ENCODE results near the gene CAPN12.

Gene CAPN12

DNA sequence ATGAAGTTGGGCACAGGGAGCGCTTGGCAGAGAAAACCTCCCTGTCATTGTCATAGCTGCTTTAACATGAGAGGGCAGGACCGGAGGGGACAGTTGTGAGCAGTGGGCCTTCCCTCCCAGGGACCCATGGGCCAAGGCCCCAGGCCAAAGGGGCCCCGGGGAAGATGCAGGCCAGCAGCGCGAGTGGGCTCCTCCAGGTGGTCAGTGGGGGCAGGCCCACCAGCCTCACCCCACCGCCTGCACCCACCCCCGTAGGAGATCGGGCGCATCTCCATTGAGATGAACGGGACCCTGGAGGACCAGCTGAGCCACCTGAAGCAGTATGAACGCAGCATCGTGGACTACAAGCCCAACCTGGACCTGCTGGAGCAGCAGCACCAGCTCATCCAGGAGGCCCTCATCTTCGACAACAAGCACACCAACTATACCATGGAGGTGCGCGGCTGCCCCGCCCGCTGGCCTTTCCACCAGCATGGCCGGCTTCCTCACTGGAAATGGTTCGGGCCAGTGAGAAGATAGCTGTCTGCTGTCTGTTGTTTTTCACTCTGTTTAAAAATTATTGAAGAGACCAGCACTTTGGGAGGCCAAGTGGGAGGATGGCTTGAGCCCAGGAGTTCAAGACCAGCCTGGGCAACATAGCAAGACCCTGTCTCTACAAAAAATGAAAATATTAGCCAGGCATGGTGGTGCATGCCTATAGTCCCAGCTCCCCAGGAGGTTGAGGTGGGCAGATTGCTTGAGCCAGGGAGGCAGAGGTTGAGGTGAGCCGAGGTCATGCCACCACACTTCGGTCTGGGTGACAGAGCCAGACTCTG is 18.6 kb downstream of the CAPN12 start:
- no peak for DNase-seq (ENCODE audit: low read depth in 2 of 2)

DNA sequence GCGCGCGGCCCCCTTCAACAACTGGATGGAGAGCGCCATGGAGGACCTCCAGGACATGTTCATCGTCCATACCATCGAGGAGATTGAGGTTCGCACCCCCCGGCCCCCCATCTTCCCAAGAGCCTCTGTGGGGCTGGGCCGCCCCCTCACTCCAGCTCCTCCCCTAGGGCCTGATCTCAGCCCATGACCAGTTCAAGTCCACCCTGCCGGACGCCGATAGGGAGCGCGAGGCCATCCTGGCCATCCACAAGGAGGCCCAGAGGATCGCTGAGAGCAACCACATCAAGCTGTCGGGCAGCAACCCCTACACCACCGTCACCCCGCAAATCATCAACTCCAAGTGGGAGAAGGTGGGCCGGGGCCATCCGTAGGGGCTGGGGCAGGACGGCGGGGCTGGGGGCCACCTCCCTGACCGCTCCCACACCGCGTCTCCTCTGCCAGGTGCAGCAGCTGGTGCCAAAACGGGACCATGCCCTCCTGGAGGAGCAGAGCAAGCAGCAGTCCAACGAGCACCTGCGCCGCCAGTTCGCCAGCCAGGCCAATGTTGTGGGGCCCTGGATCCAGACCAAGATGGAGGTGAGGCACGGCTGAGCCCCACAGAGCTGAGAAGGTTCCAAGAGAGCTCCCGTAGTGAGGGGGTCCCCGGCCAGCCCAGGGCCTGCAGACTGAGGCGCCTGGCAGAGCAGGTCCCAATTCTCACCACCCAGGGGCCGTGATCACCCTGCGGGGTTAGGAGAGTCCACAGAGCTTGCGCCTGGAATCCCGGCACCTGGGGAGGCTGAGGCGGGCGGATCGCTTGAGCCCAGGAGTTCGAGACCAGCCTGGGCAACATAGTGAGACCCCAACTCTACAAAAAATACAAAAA is 20.1 kb downstream of the CAPN12 start:
- no peak for DNase-seq (ENCODE audit: low read depth in 2 of 2)

DNA sequence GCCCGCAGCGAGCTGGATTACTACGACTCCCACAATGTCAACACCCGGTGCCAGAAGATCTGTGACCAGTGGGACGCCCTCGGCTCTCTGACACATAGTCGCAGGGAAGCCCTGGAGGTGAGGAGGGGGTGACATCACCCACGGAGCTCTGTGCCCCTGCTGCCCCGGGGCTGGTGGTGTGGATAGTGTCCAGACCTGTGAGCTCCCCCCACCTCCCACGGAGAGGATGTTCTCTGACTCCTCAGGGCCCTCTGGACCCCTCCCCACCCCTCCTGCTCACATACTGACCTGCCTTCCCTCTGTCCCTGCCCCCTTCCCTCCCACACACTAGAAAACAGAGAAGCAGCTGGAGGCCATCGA is 20.7 kb downstream of the CAPN12 start:
- DNase-seq (ENCODE audit: low read depth in 2 of 2) = no peak

DNA sequence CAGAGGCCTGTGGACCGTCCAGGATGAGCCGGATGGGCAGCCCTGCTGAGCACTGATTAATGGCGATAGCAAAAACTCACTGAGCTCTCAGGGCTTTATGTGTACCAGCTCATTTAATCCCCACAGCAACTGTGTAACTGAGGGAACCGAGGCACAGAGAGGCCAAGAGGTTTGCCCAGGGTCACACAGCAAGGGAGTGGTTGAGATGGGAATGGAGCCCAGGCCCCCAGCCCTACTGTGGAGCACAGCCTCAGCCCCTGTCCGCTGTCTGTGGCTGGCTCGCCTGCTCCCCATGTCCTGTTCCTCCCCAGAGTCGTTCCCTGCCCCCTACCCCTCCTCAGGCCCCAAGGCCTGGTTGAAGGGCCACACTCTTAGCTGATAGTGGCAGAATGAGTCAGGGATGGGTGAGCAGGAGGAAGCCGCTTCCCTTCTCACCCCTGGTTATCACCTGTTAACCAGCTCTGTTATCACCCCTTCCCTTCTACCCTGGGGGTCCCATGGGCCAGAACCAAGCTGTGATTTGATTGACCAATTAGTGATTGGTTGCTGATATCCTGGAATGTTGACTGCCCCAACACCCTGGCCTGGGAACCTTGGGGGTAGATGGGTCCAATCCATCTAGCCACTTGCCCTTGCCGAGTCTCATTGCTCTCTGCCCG is 21.2 kb downstream of the CAPN12 start:
- DNase-seq (ENCODE audit: low read depth in 2 of 2) = no peak

DNA sequence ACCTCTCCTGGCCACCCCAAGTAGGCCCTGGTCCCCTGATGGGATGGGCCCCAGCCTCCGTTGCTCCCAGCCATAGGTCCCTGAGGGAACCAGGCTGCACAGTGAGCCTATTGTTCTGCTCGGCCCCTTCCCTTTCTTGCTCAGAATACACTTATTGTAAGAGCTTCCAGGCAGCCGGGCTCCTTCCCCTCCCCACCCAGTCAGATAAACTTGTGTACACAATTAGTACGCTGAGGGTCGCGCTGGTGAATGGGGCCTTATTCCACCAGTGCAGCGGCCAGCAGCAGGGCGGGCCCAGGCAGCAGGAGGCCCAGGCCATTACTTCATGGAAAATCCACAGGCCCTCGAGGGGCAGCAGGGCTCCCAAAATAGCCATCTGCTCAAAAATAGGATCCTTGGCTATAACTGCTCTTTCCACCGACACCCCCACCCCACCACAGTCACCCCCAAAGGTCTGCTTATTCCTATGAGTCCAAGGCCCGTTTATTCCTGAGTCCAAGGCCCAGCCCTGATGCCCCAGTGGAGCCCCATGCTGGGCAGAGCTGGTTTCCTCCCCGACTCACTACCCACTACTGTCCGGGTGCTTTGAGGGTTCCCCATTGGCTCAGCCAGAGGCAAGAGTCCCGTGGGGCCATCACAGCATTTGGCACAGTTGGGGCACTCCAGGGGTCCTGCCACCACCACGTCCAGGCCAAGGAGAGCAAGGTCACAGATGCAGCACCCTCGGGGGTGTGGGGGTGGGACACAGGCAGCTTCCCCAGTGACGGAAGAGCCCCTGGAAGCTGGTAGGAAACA is 22.1 kb downstream of the CAPN12 start:
- DNase-seq (ENCODE audit: low read depth in 2 of 2) = no peak

DNA sequence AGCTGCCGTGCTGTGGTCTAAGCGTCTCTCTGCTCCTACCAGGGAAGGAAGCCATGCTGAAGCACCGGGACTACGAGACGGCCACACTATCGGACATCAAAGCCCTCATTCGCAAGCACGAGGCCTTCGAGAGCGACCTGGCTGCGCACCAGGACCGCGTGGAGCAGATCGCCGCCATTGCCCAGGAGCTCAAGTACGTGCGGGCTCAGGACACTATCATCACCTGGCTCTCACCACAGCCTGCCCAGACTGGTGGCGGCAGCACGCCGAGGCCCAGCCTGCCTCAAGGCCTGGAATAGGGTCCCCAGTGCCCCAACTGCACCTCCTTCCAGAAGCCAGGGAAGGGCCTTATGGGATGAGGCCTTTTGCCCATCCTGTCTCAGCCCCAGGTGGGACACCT is 22.8 kb downstream of the CAPN12 start:
- DNase-seq (ENCODE audit: low read depth in 2 of 2) = no peak

DNA sequence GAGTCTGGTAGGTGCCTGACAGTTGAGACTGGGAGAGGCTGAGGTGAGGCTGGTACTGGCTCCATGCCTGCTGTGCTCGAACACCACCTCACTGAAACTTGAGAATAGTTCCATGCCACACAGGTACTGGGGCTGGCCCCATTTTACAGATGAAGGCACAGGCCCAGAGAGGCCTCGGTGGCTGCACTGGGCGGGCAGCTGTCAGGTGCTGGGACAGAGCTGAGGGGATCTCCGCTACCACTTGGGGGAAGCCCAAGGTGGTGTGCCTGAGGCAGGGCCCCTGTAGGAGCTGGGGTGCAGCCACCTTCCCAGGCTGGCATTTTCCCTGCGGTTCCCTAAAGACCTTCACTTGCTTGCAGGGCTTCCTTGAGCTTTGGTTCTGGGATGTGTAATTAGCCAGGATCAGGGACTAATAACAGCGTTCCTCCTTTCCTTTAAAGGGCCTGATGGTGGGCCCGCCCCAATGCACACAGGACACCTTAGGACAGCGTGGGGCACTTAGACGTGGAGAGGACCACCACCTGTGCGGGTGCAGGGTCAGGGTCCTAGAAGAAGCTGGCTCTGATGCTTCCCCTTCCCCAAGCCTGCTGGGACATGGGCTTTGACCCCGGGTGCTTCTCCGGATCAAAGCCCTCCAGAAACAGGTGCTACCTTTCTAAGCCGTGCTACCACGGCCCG is 23.6 kb downstream of the CAPN12 start:
- no peak for DNase-seq (ENCODE audit: low read depth in 2 of 2)

DNA sequence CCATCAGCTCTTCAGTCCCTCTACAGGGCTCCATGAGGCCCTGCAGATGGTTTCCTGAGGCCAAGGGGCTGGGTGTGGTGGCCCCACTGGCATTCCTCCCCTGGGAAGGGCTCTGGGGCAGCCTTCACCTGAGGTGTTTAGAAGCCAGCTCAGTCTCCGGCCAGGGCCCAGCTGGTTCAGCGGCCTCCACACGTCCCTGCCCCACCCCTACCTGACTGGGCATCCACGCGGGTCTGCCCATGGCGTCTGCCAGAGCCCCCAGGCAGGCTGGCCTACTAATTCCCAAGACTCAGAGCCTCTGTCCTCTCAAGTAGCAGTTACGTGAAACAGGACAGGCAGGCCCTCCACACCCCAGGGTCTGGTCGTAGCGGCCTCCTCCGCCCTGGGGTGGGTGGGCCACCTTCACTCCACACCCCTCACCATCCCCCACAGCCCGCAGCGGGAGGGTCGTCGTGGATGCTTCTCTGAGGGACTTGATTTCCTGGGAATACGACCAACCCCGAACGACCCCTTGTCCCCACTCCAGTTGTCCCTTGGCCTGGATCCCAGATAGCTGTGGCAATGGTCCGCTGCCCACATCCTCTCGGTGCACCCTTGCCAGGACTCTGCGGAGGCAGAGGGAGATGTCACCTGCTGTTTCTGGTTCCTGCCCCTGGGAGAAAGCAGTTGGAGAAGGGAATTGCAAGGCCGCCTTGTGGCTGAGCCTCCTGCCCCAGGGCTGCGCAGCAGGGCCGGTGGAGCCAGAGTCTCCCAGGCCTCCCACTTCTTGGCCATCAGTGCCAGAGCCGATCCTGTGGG is 24.3 kb downstream of the CAPN12 start:
- no peak for DNase-seq (ENCODE audit: low read depth in 2 of 2)

DNA sequence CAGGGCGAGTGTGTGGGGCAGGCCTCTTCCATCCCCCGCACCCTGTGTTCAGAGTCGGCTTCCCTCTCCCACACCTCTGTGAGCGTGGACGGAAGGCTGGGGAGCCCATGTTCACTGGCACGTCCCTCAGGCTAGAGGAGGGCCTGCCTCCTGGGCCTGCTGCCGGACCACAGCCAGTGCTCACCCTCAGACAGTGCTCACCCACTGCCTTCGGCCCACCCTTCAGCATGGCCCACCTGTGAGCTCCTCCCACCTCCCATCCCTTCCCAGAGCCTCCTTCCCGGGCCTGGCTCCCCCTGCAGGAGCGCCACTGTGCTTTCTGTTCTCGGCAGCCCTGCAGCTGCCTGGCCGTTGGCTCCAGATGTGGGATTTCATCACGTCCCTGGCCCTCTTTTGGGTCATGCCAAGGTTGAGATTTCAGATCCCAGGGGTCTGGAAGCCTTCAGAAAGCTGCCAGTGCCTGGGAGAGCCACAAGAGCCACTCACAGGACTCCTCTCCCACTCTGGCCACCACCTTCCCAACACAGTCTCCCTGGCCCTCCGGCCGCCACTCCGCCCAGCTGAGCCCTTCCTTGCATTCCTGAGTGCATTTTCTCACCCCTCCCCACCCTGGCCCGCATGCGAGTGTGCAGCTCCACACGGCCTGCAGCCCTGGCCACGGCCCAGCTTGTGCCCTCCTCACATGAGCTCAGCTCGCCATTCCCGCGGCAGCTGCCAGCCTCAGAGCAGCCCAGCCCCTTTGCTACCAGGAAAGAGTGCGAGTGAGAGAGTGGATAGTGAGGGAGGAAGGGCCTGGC is 25.3 kb downstream of the CAPN12 start:
- DNase-seq (ENCODE audit: low read depth in 2 of 2) = no peak

DNA sequence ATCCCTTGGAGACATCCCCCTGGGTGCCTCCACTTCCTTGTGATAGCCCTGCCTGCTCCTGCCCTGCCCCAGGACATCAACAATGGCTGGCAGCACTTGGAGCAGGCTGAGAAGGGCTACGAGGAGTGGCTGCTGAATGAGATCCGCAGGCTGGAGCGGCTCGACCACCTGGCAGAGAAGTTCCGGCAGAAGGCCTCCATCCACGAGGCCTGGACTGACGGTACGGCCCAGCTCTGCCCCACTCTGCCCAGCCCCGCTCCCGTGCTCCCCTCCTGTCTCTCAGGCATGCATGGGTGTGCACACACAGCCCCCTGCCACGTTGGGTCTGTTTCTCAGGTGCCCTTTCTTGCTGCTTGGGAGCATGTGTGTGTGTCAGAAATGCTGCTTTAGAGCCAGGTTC is 26.4 kb downstream of the CAPN12 start:
- no peak for DNase-seq (ENCODE audit: low read depth in 2 of 2)

DNA sequence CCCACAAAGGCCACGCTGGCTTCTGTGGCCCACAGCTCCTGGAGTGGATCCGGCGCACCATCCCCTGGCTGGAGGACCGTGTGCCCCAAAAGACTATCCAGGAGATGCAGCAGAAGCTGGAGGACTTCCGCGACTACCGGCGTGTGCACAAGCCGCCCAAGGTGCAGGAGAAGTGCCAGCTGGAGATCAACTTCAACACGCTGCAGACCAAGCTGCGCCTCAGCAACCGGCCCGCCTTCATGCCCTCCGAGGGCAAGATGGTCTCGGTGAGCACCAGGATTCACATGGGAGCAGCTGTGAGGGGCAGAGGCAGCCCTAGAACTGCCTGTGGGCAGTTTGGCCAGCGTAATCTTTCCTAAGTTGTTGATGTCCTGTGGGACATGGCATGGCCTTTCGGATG is 27.2 kb downstream of the CAPN12 start:
- no peak for DNase-seq (ENCODE audit: low read depth in 2 of 2)

DNA sequence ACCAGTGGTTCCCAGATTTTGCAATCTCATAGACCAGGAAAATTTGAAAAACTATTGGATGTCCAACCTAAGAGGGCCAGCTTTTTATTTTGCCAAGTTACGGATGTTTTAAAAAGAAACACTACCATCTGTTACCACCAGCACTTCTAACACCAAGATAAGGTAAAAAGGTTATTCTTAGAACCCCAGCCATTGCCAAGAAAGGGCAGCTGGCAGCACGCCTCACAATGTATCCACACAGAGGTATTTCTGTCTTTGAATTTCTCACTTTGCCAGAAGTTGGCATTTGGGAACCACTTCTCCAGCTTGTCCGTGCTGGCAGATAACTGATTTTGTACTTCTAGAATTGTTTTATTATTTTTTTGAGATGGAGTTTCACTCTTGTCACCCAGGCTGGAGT is 28.7 kb downstream of the CAPN12 start:
- no peak for DNase-seq (ENCODE audit: low read depth in 2 of 2)

DNA sequence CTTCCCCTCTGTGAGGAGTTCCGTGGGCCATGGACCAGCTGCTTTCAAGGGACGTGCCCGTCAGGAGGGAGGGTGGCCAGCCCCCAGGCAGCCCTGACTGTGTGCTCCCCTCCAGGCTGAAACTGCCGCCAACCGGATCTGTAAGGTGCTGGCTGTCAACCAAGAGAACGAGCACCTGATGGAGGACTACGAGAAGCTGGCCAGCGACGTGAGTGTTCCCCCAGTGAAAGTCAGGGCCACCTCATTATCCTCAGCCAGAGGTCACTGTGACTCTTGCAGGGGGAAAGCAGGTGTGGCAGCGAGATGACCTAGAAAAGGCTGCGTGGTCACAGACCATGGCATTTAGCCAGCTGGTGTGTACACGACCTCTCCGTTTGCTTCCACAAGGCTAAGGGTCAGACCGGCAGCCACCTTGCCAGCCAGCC is 29.9 kb downstream of the CAPN12 start:
- DNase-seq (ENCODE audit: low read depth in 2 of 2) = no peak

DNA sequence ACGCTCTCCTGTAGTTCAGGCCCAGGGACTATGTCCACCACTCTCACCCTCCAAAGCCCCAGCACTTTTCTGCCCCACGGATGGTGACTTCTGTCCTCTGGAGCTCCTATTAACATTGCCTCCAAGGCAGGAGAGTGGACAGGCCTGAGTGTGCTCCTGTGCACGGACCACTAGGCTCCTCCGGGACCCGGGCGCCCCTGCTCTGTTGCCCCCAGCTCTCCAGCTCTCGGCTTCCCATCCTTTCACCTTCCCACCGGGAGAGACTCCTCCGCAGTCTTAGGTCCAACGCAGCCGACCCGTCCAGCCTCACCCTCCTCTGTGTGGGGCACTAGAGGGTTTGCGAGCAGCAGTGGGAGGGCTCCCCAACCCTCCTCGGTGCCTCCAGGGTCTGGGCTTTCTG is 30.4 kb downstream of the CAPN12 start:
- DNase-seq (ENCODE audit: low read depth in 2 of 2) = no peak

DNA sequence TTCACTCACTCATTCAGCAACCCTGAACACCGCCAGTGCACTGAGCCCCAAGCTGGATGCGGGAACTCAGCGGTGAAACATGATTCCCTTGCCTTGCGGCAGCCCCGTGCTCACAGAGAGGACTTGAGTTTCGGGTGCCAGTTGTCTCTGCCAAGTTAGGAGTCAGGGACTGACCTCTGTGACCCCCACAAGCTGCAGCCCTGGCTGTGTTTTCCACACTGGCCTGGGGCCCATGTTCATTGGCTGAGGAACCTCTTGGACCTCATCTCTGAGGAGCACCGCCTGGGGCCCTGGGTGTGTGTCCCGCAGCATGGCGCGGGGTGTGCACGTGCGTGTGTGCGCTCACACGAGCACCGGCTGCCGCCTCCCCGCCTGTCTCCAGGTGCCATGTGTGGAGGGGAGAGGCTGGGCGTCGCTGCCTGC is 31.0 kb downstream of the CAPN12 start:
- no peak for DNase-seq (ENCODE audit: low read depth in 2 of 2)

DNA sequence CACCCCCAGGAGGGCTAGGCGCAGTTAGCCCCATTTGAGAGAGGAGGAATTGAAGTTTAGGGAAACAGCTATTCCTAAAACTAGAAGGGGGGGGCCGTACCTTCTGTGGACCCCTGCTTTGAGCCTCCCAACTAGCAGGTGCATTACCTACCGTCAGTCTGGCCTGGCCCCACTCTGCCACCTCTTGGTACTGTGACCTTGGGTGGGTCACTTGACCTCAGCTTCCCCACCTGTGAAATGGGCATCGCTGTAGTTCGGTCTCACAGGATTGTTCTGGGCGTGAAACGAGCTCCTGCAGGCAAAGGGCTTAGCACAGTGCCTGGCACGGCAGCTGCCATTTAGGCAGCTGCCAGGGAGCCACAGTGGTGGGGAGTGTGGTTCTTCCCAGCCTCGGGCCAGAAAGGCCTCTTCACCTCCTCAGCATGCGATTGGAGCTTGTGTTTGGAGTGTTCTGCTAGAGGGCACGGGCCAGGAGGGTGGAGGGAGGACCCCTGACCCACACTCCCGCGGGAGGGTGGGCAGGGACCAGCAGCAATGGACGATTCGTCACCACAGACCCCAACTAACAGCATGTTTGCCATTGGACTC is 32.0 kb downstream of the CAPN12 start:
- no peak for DNase-seq (ENCODE audit: low read depth in 2 of 2)

DNA sequence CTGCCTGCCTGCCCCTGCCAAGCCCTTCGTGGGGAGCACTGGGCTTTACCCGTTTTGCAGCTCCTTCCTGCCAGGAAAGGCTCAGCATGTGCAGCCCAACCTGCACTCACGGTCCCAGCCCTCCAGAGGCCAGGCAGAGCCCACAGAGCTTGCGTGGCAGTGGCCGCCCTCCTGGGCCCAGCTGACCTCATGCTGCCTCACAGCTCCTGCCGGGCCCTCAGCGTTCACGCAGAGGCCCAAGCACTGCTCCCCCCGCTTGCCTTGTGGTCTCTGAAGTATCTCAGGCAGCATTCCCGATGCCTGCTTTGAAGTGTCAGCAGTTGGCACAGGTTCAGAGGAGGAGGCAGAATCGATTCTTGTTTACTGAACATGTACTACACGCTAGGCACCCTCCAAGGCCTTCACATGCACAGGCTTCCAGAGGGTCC is 32.5 kb downstream of the CAPN12 start:
- no peak for DNase-seq (ENCODE audit: low read depth in 2 of 2)

DNA sequence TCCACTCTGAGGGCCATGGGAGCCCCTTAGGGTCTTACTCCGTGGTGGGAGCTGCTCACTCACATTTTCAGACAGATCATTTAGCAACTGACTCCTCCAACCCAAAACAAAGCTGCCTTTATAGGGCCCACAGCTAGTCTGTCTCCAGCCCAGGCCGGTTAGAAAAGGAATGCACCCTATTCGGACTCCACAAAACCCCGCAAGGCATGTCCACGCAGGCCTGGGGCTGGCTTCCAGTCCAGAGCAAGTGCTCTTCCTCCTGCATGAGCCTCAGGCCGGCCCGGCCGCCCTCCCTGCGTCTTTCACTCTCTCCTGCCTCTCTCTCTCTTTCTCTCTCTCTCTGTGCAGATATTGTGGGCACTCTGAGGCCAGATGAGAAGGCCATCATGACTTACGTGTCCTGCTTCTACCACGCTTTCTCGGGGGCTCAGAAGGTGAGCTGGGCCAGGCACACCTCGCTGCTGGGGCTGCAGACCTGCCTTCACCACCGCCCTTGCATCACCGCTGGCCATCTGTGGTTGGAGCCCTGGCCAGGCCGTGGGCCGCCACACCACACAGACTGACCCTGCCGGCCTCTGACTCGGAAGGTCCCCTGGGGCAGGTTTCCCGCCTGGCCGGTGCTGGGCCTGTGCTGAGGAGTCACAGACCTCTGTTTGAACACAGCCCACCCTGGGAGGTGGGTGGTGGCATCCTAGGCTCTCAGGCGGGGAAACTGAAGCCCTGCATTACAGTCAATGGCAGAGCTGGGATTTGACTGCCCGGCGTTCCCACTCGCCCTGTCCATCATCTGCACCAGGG is 33.1 kb downstream of the CAPN12 start:
- no peak for DNase-seq (ENCODE audit: low read depth in 2 of 2)

DNA sequence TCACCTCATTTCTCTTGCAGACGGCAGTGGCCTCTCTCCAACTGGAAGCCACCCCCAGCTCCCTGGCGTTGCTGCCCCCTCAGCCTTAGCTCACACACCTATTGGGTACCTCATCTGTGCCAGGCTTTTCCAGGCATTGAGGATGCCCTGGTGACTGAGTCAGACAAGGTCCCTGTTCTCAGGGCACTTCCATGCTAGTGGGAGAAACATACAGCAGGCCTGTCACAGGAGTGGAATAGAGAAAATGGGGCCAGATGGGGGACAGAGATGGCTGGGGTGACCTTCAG is 33.9 kb downstream of the CAPN12 start:
- DNase-seq (ENCODE audit: low read depth in 2 of 2) = no peak
